OCI-LY7 (cell line): Measurements from ENCODE around the gene KIAA1671. TPM values are rescaled to one million over a fixed set of nuclear protein-coding genes. Genes with fewer than 3 reads are reported as not detected.

ENCODE experiments used
- BruUV-seq: library from RNA; stranded (reverse); fragments of 400-500 nt; replicated peaks from 2 replicates; lab custom pipeline; 2021; lab: Mats Ljungman, UMichigan
- CTCF ChIA-PET: fragments of 300-600 bp; sonication (Branson Sonifier 250); formaldehyde crosslinking; loops from one replicate; lab custom pipeline; 2022; ENCODE audit warnings: antibody characterized with exemption; ENCODE audit not compliant: unreplicated experiment; lab: Charles Lee
- POLR2A ChIA-PET: fragments of 300-600 bp; sonication (Branson Sonifier 250); formaldehyde crosslinking; loops from one replicate; lab custom pipeline; 2022; ENCODE audit warnings: antibody characterized with exemption; lab: Charles Lee
- DNase-seq: peaks from one replicate; pipeline ENCODE4 v3.0.0-alpha.2; 2015; ENCODE audit warnings: low spot score
- H2AFZ ChIP-seq: fragments of 200-600 bp; sonication (generic), shearing (Covaris generic); 2 replicates; pipeline ENCODE4 v1.6.1; 2014; ENCODE audit warnings: mild to moderate bottlenecking, antibody characterized with exemption, low read length, moderate library complexity
- H3K27ac ChIP-seq: fragments of 200-600 bp; sonication (generic); 2 replicates; pipeline ENCODE4 v1.5.1; 2014; ENCODE audit warnings: mixed run types, low read depth, mild to moderate bottlenecking, moderate library complexity, low read length, inconsistent platforms; ENCODE audit not compliant: poor library complexity, severe bottlenecking
- H3K36me3 ChIP-seq: fragments of 200-600 bp; sonication (generic); 2 replicates; pipeline ENCODE4 v1.6.1; 2014; ENCODE audit warnings: mild to moderate bottlenecking, antibody characterized with exemption, low read length, moderate library complexity, mixed read lengths; ENCODE audit not compliant: insufficient read depth
- H3K4me1 ChIP-seq: fragments of 200-600 bp; sonication (generic); 2 replicates; pipeline ENCODE4 v1.5.1; 2014; ENCODE audit warnings: mild to moderate bottlenecking, low read length; ENCODE audit not compliant: insufficient read depth, poor library complexity, severe bottlenecking
- H3K4me2 ChIP-seq: fragments of 200-600 bp; sonication (generic); 2 replicates; pipeline ENCODE4 v1.6.1; 2014; ENCODE audit warnings: mild to moderate bottlenecking, low read length
- H3K4me3 ChIP-seq: fragments of 200-600 bp; sonication (generic); 2 replicates; pipeline ENCODE4 v1.5.1; 2014; ENCODE audit warnings: mild to moderate bottlenecking, low read depth, low read length; ENCODE audit not compliant: poor library complexity, severe bottlenecking
- H3K79me2 ChIP-seq: fragments of 200-600 bp; sonication (generic); 2 replicates; pipeline ENCODE4 v1.6.1; 2016; ENCODE audit warnings: low read depth, mild to moderate bottlenecking, low read length, moderate library complexity, mixed read lengths; ENCODE audit not compliant: insufficient read depth
- H3K9me2 ChIP-seq: fragments of 200-600 bp; sonication (generic); 2 replicates; pipeline ENCODE4 v1.6.1; 2016; ENCODE audit warnings: mild to moderate bottlenecking, low read length, mixed read lengths; ENCODE audit not compliant: insufficient read depth
- H3K9me3 ChIP-seq: fragments of 200-600 bp; sonication (generic); 2 replicates; pipeline ENCODE4 v1.6.1; 2014; ENCODE audit warnings: mild to moderate bottlenecking, mixed run types, low read length, mixed read lengths
- H4K20me1 ChIP-seq: fragments of 200-600 bp; sonication (generic); 2 replicates; pipeline ENCODE4 v1.6.1; 2014; ENCODE audit warnings: mild to moderate bottlenecking, antibody characterized with exemption, low read length, moderate library complexity, mixed read lengths; ENCODE audit not compliant: insufficient read depth
- CTCF ChIP-seq: fragments of 200-600 bp; sonication (generic); conservative IDR thresholded peaks from 2 replicates; pipeline ENCODE4 v1.5.1; 2014; ENCODE audit warnings: mild to moderate bottlenecking, antibody characterized with exemption, low read length, moderate library complexity, mixed read lengths
- EZH2phosphoT487 ChIP-seq: fragments of 200-600 bp; sonication (generic); IDR thresholded peaks from 2 replicates; pipeline ENCODE4 v1.6.1; 2018; ENCODE audit warnings: low read depth, borderline replicate concordance, mild to moderate bottlenecking, mixed run types, antibody characterized with exemption, low read length, moderate library complexity, mixed read lengths
- intact Hi-C: fragments of 100-400 bp; cut with micrococcal nuclease; formaldehyde crosslinking; loops from one replicate; pipeline ENCODE4 v1.10.0; 2022; ENCODE audit not compliant: unreplicated experiment
- total RNA-seq, 2 experiments: library from RNA; depleted of rRNA in 1 of 2; stranded (reverse); fragments of >200 nt in 1 of 2; shearing (Covaris generic) in 1 of 2; gene quantifications; 2 replicates each; pipeline ENCODE4 v1.2.3, GENCODE V29; 2014 to 2022

Gene KIAA1671
- total RNA-seq, 2 experiments from 2014 or later: not detected

- Histone ChIP-seq H2AFZ (no peak overlapping the region), H3K4me2 (no peak overlapping the region), H4K20me1 (no peaks in the 10 kb centered on the region), H3K9me2 (no peaks in the 10 kb centered on the region), H3K27ac (no peak overlapping the region), H3K9me3 (no peaks in the 10 kb centered on the region), H3K79me2 (no peaks in the 10 kb centered on the region), H3K36me3 (no peaks in the 10 kb centered on the region), H3K4me3 (no peak overlapping the region), H3K4me1 (no peaks in the 10 kb centered on the region)
- intact Hi-C loops: no loop called here
- no peak for DNase-seq
- BruUV-seq: no TSS peak
- TF ChIP-seq CTCF (no peak), EZH2phosphoT487 (no peak)
- ChIA-PET CTCF (no interaction called here), POLR2A (no interaction called here)
Observed at GRCh38 chr22:24977370-24978221, 25.1 kb downstream of the KIAA1671 start.

- H3K9me2 ChIP-seq: no peaks in the 10 kb centered on the region
- no peak overlapping the region for H3K4me2 ChIP-seq
- ChIA-PET POLR2A (no interaction called here), CTCF (no interaction called here)
- no peak overlapping the region for H2AFZ ChIP-seq
- no peak overlapping the region for H3K27ac ChIP-seq
- H3K4me3 ChIP-seq: no peak overlapping the region
- no peaks in the 10 kb centered on the region for H3K36me3 ChIP-seq
- no peak for TF ChIP-seq EZH2phosphoT487
- no peak for TF ChIP-seq CTCF
- no peaks in the 10 kb centered on the region for H4K20me1 ChIP-seq
- H3K4me1 ChIP-seq: no peaks in the 10 kb centered on the region
- intact Hi-C loops: no loop called here
- no peaks in the 10 kb centered on the region for H3K9me3 ChIP-seq
- no peaks in the 10 kb centered on the region for H3K79me2 ChIP-seq
- no TSS peak for BruUV-seq
- no peak for DNase-seq
Observed at GRCh38 chr22:24978308-24978707, 25.8 kb downstream of the KIAA1671 start.

GRCh38 chr22:24981066-24981465 is 28.6 kb downstream of the KIAA1671 start:
- no peak overlapping the region for H3K27ac ChIP-seq
- no peaks in the 10 kb centered on the region for H4K20me1 ChIP-seq
- H3K4me1 ChIP-seq: no peaks in the 10 kb centered on the region
- no peaks in the 10 kb centered on the region for H3K9me3 ChIP-seq
- no peak for TF ChIP-seq CTCF
- TF ChIP-seq EZH2phosphoT487: no peak
- no peak overlapping the region for H3K4me3 ChIP-seq
- no peak for DNase-seq
- no peaks in the 10 kb centered on the region for H3K9me2 ChIP-seq
- H3K36me3 ChIP-seq: no peaks in the 10 kb centered on the region
- no peak overlapping the region for H3K4me2 ChIP-seq
- POLR2A ChIA-PET: no interaction called here
- intact Hi-C loops: no loop called here
- H2AFZ ChIP-seq: no peak overlapping the region
- no TSS peak for BruUV-seq
- H3K79me2 ChIP-seq: no peaks in the 10 kb centered on the region
- CTCF ChIA-PET: no interaction called here
